Stomach (tissue), 9 donors: ENCODE results near the gene GREB1. TPM values are rescaled to one million over a fixed set of nuclear protein-coding genes. Genes with fewer than 3 reads are reported as not detected.
A peak's percentile ranks its signal among the peaks of the same experiment; 100 is the strongest.

ENCODE experiments used
- DNase-seq, 2 donors: peaks; one replicate each; pipeline versions ENCODE4 v3.0.0 to v3.0.0-alpha.2; 2013 to 2019
- H3K27ac ChIP-seq, 5 donors: fragments of 200-600 bp in 4 of 5; sonication (generic) in 4 of 5; one replicate each; pipeline ENCODE4 v1.5.1; 2013 to 2019; ENCODE audit warnings: mild to moderate bottlenecking in 1 of 5, moderate library complexity in 1 of 5
- H3K27me3 ChIP-seq, 3 donors: fragments of 200-600 bp; sonication (generic); one replicate each; pipeline ENCODE4 v1.5.1; 2017 to 2019; ENCODE audit warnings: mixed run types in 1 of 3
- H3K36me3 ChIP-seq, 4 donors: fragments of 200-600 bp; sonication (generic); 1 replicate in 3 of 4; 2 replicates in 1 of 4; pipeline ENCODE4 v1.5.1; 2016 to 2019
- H3K4me1 ChIP-seq, 4 donors: fragments of 200-600 bp; sonication (generic); one replicate each; pipeline ENCODE4 v1.5.1; 2016 to 2019
- H3K4me3 ChIP-seq, 4 donors: fragments of 200-600 bp; sonication (generic) in 3 of 4; one replicate each; pipeline ENCODE4 v1.5.1; 2016 to 2019; ENCODE audit warnings: mild to moderate bottlenecking in 1 of 4
- H3K9me3 ChIP-seq, 4 donors: fragments of 200-600 bp; sonication (generic); one replicate each; pipeline ENCODE4 v1.5.1; 2016 to 2019
- CTCF ChIP-seq, 7 experiments: fragments of 450-650 bp in 4 of 7; fragments of 200-600 bp in 3 of 7; sonication (generic) in 3 of 7; IDR thresholded peaks; one replicate each; pipeline ENCODE4 v1.5.1; 2016 to 2019; ENCODE audit warnings: antibody characterized with exemption in 7 of 7, control low read depth in 2 of 7, mild to moderate bottlenecking in 1 of 7
- EP300 ChIP-seq: sonication (generic); formaldehyde crosslinking; IDR thresholded peaks from one replicate; pipeline ENCODE4 v1.6.1; 2017; ENCODE audit warnings: antibody characterized with exemption
- POLR2A ChIP-seq, 4 donors: fragments of 450-650 bp; IDR thresholded peaks; one replicate each; pipeline ENCODE4 v1.6.1; 2016; ENCODE audit warnings: antibody characterized with exemption in 4 of 4, control low read depth in 2 of 4, mild to moderate bottlenecking in 1 of 4, moderate library complexity in 1 of 4
- POLR2AphosphoS5 ChIP-seq, 3 donors: sonication (generic); formaldehyde crosslinking; IDR thresholded peaks; one replicate each; pipeline ENCODE4 v1.6.1; 2016; ENCODE audit warnings: antibody characterized with exemption in 3 of 3
- WGBS, 5 donors: extraction: QIAGEN DNeasy Blood & Tissue Kit in 3 of 5; methylation state at CpG; one replicate each; pipeline versions ENCODE4 v1.1.5 to v1.1.7; 2013 to 2018; 5-methylcytosine and 5-hydroxymethylcytosine counted together
- intact Hi-C: fragments of 100-400 bp; cut with DNase I; formaldehyde crosslinking; loops from one replicate; pipeline ENCODE4 v1.15.1; 2023; ENCODE audit warnings: low total_unique reads
- polyA plus RNA-seq, 3 donors: library from polyadenylated mRNA; stranded (reverse); fragments of 200-250 nt; gene quantifications; one replicate each; pipeline ENCODE4 v1.2.3, GENCODE V29; 2013
- total RNA-seq, 5 donors: library from RNA; depleted of rRNA; stranded (reverse); fragments of >200 nt; gene quantifications; one replicate each; pipeline versions ENCODE4 v1.1.0 to v1.2.3, GENCODE V29; 2014 to 2016
- donor health status: healthy with polysubstance abuse.
- donor health status: Bipolar disorder and iron deficiency.
- donor health status: healthy.

The GREB1 gene
- total and polyA plus RNA-seq, 8 donors = 0.88 to 37.9 (median 3.6) TPM

GRCh38 chr2:11572996-11573395 lies 39.2 kb downstream of the GREB1 start:
- TF ChIP-seq POLR2AphosphoS5 (IDR thresholded peaks at IDR 0.05) (no peak), CTCF (IDR thresholded peaks at IDR 0.05) (no peak), POLR2A (IDR thresholded peaks at IDR 0.05) (no peak), EP300 (no peak)
- no peaks in the 10 kb centered on the region for H3K36me3 ChIP-seq
- no peak for DNase-seq
- no peaks in the 10 kb centered on the region for H3K9me3 ChIP-seq
- peaks cover 0 to 20% (median 8%) of the 10 kb centered on the region in 4 donors for H3K4me1 ChIP-seq
- H3K4me3 ChIP-seq = no peak overlapping the region
- intact Hi-C loops = no loop called here
- no peaks in the 10 kb centered on the region for H3K27me3 ChIP-seq
- peak overlapping the region in 1 of 5 donors; percentile 56 for H3K27ac ChIP-seq
- 60 to 78% (median 71%) methylated on average over 9 of the region's 9 CpGs for WGBS, 5 donors

GRCh38 chr2:11573418-11574175 lies 39.8 kb downstream of the GREB1 start:
- no peaks in the 10 kb centered on the region for H3K27me3 ChIP-seq
- WGBS, 5 donors = 72 to 84% (median 79%) methylated on average over 10 of the region's 10 CpGs
- H3K4me3 ChIP-seq = no peak overlapping the region
- peaks cover 0 to 20% (median 8%) of the 10 kb centered on the region in 4 donors for H3K4me1 ChIP-seq
- peak in 1 of 2 donors; percentile 23 for DNase-seq
- H3K27ac ChIP-seq = peak overlapping the region in 3 of 5 donors; percentile 8 to 56 (median 29)
- TF ChIP-seq POLR2A (IDR thresholded peaks at IDR 0.05) (no peak), EP300 (no peak), POLR2AphosphoS5 (IDR thresholded peaks at IDR 0.05) (no peak), CTCF (IDR thresholded peaks at IDR 0.05) (no peak)
- no peaks in the 10 kb centered on the region for H3K36me3 ChIP-seq
- intact Hi-C loops = no loop called here
- no peaks in the 10 kb centered on the region for H3K9me3 ChIP-seq

DNA sequence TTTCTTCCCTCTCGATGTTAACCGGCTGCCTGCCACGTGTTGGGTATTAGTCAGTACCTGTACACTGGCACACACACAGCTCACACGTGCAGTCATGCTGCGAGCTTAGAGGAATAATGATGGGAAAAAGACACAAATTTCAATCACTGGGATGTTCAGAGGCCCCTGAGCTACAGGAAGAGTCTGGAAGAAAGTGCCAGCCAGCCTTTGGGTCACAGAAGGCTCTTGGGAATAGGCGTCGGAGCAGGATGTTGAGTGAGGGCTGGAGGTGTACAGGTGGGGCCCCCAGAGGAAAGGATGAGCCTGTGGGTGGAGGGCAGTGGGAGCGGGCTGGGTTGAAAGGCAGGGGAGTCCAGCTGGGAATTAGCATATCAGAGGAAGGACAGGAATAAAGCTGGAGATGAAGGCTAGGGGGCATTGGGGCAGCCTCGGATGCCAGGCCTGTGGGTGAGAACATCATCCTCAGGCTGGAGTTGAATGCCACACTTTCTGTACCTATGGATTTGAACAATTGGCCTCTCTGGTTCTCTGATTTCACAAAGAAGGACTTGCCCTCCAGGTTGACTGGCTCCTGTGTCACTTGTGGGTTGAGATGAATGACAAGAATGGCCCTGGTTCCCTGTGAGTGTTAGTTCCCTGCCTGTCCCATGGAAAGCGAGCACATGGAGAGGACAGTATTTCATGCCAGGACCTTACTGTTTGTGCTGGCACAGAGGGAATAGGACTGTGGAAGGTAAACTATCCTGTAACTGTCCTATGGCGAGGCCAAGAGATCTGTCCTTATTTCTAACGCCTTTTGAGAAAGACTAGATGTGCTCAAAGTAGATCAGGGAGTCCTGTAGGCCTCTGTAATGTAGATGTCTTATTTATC lies 40.6 kb downstream of the GREB1 start:
- H3K9me3 ChIP-seq = no peaks in the 10 kb centered on the region
- no peak overlapping the region for H3K4me3 ChIP-seq
- TF ChIP-seq EP300 (no peak), POLR2A (IDR thresholded peaks at IDR 0.05) (no peak), POLR2AphosphoS5 (IDR thresholded peaks at IDR 0.05) (no peak), CTCF (IDR thresholded peaks at IDR 0.05) (no peak)
- peaks cover 0 to 20% (median 8%) of the 10 kb centered on the region in 4 donors for H3K4me1 ChIP-seq
- peak overlapping the region in 3 of 5 donors; percentile 25 to 56 (median 29) for H3K27ac ChIP-seq
- H3K36me3 ChIP-seq = no peaks in the 10 kb centered on the region
- DNase-seq = no peak
- H3K27me3 ChIP-seq = no peaks in the 10 kb centered on the region
- intact Hi-C loops = no loop called here
- WGBS, 5 donors = 71 to 85% (median 83%) methylated on average over 12 of the region's 12 CpGs

- H3K4me3 ChIP-seq = no peak overlapping the region
- H3K4me1 ChIP-seq = peaks cover 0 to 20% (median 4%) of the 10 kb centered on the region in 4 donors
- WGBS, 5 donors = 92 to 96% (median 95%) methylated on average over 10 of the region's 10 CpGs
- no peak overlapping the region for H3K27ac ChIP-seq
- TF ChIP-seq EP300 (no peak), POLR2AphosphoS5 (IDR thresholded peaks at IDR 0.05) (no peak), CTCF (IDR thresholded peaks at IDR 0.05) (no peak), POLR2A (IDR thresholded peaks at IDR 0.05) (no peak)
- intact Hi-C loops = no loop called here
- no peaks in the 10 kb centered on the region for H3K27me3 ChIP-seq
- no peaks in the 10 kb centered on the region for H3K36me3 ChIP-seq
- no peak for DNase-seq
- no peaks in the 10 kb centered on the region for H3K9me3 ChIP-seq
Measured at GRCh38 chr2:11576398-11576797, 42.6 kb downstream of the GREB1 start.
